HCT116 (cell line): ENCODE results near the gene LAMC3. TPM values are rescaled to one million over a fixed set of nuclear protein-coding genes. Genes with fewer than 3 reads are reported as not detected.

Experiments used
- ATAC-seq: fragments of 200-7000 bp; cut with Tn5 transposase; 2 replicates; pipeline ENCODE4 v1.9.1; 2020; ENCODE audit warnings: mild to moderate bottlenecking, moderate library complexity
- BruUV-seq: library from RNA; stranded (reverse); fragments of 400-500 nt; replicated peaks from 2 replicates; lab custom pipeline; 2021; lab: Mats Ljungman, UMichigan
- CTCF ChIA-PET: fragments of 300-600 bp; sonication (Branson Sonifier 250); formaldehyde crosslinking; loops from one replicate; lab custom pipeline; 2021; ENCODE audit warnings: antibody characterized with exemption; lab: Charles Lee
- POLR2A ChIA-PET: fragments of 300-600, 350-600 bp; sonication (Branson Sonifier 250); formaldehyde crosslinking; loops from one replicate; lab custom pipeline; 2021; ENCODE audit warnings: antibody characterized with exemption; lab: Charles Lee
- RAD21 ChIA-PET, 2 experiments: fragments of 300-600 bp; sonication (Branson Sonifier 250); formaldehyde crosslinking; loops; one replicate each; lab custom pipeline; 2023; ENCODE audit warnings: low total read pairs in 2 of 2; ENCODE audit not compliant: uncharacterized antibody in 2 of 2, unreplicated experiment in 2 of 2, low non-redundant PET in 1 of 2; lab: Charles Lee
- DNase-seq: peaks from one replicate; pipeline ENCODE4 v3.0.0-alpha.2; 2010; ENCODE audit warnings: low read depth, low spot score
- H2AFZ ChIP-seq: fragments of 200-600 bp; shearing (Covaris generic), sonication (generic); 2 replicates; pipeline ENCODE4 v1.6.1; 2017; ENCODE audit warnings: low read depth, mixed run types, mixed read lengths, antibody characterized with exemption, low read length; ENCODE audit not compliant: poor library complexity, severe bottlenecking
- H3K27ac ChIP-seq: 2 replicates; pipeline ENCODE4 v1.5.1; 2012; ENCODE audit warnings: low read depth, low read length
- H3K27me3 ChIP-seq: fragments of 200-600 bp; sonication (generic); 2 replicates; pipeline ENCODE4 v1.6.1; 2016; ENCODE audit warnings: mixed run types, low read length, mixed read lengths; ENCODE audit not compliant: insufficient read depth
- H3K36me3 ChIP-seq, 2 experiments: fragments of 200-500 bp in 1 of 2; fragments of 200-600 bp in 1 of 2; sonication (Bioruptor generic) in 1 of 2; sonication (generic) in 1 of 2; 2 replicates each; pipeline versions ENCODE4 v1.5.1 to v1.6.1; 2014 to 2016; ENCODE audit warnings: low read length in 2 of 2, inconsistent platforms in 1 of 2, mixed read lengths in 1 of 2, mixed run types in 1 of 2; ENCODE audit not compliant: insufficient read depth in 2 of 2, control insufficient read depth in 1 of 2
- H3K4me1 ChIP-seq, 2 experiments: fragments of 200-600 bp in 1 of 2; sonication (generic) in 1 of 2; 2 replicates each; pipeline versions ENCODE4 v1.5.1 to v1.6.1; 2012 to 2017; ENCODE audit warnings: low read length in 2 of 2, inconsistent platforms in 1 of 2, mild to moderate bottlenecking in 1 of 2, mixed read lengths in 1 of 2, mixed run types in 1 of 2, moderate library complexity in 1 of 2; ENCODE audit not compliant: insufficient read depth in 2 of 2, control insufficient read depth in 1 of 2
- H3K4me2 ChIP-seq: fragments of 200-600 bp; sonication (generic); 2 replicates; pipeline ENCODE4 v1.6.1; 2017; ENCODE audit warnings: mixed run types, low read length, mixed read lengths
- H3K4me3 ChIP-seq, 2 experiments: fragments of 200-600 bp in 1 of 2; sonication (generic) in 1 of 2; replicated peaks in 1 of 2; 2 replicates each; pipeline ENCODE4 v1.5.1; 2011 to 2016; ENCODE audit warnings: low read length in 2 of 2, control low read depth in 1 of 2, low read depth in 1 of 2, mild to moderate bottlenecking in 1 of 2, mixed read lengths in 1 of 2, mixed run types in 1 of 2
- H3K79me2 ChIP-seq: fragments of 200-600 bp; sonication (generic); 2 replicates; pipeline ENCODE4 v1.6.1; 2017; ENCODE audit warnings: mild to moderate bottlenecking, mixed run types, low read length, moderate library complexity, mixed read lengths; ENCODE audit not compliant: insufficient read depth
- H3K9ac ChIP-seq: fragments of 200-600 bp; sonication (generic); 2 replicates; pipeline ENCODE4 v1.6.1; 2016; ENCODE audit warnings: low read length, mixed read lengths
- H3K9me2 ChIP-seq: fragments of 200-600 bp; sonication (generic), shearing (Covaris generic); 2 replicates; pipeline ENCODE4 v1.6.1; 2017; ENCODE audit warnings: mixed run types, mild to moderate bottlenecking, moderate library complexity; ENCODE audit not compliant: insufficient read depth
- H3K9me3 ChIP-seq, 2 experiments: fragments of 200-500 bp in 1 of 2; fragments of 200-600 bp in 1 of 2; sonication (Bioruptor generic) in 1 of 2; sonication (generic) in 1 of 2; 2 replicates each; pipeline ENCODE4 v1.6.1; 2014 to 2017; ENCODE audit warnings: low read length in 2 of 2, mixed read lengths in 2 of 2, inconsistent platforms in 1 of 2, low read depth in 1 of 2, mild to moderate bottlenecking in 1 of 2, mixed run types in 1 of 2, moderate library complexity in 1 of 2; ENCODE audit not compliant: control insufficient read depth in 1 of 2, insufficient read depth in 1 of 2
- H4K20me1 ChIP-seq: fragments of 200-600 bp; sonication (generic), shearing (Covaris generic); 2 replicates; pipeline ENCODE4 v1.6.1; 2017; ENCODE audit warnings: mixed run types, mild to moderate bottlenecking, moderate library complexity; ENCODE audit not compliant: insufficient read depth
- EZH2 ChIP-seq: fragments of 200-600 bp; sonication (generic); IDR thresholded peaks from 2 replicates; pipeline ENCODE4 v1.6.1; 2017; ENCODE audit warnings: antibody characterized with exemption, mixed run types
- EZH2phosphoT487 ChIP-seq: fragments of 200-600 bp; IDR thresholded peaks from 2 replicates; pipeline ENCODE4 v1.6.1; 2018; ENCODE audit warnings: antibody characterized with exemption, borderline replicate concordance
- POLR2A ChIP-seq: IDR thresholded peaks from 2 replicates; pipeline ENCODE4 v1.7.0; 2011; ENCODE audit warnings: borderline replicate concordance; ENCODE audit not compliant: insufficient read depth, insufficient read length; ENCODE audit errors: extremely low read depth
- POLR2AphosphoS5 ChIP-seq: IDR thresholded peaks from 2 replicates; pipeline ENCODE4 v1.6.1; 2011; ENCODE audit warnings: mild to moderate bottlenecking, low read depth, low read length, moderate library complexity
- RAD21 ChIP-seq: IDR thresholded peaks from 2 replicates; pipeline ENCODE4 v1.6.1; 2012; ENCODE audit warnings: low read depth, mild to moderate bottlenecking
- REST ChIP-seq: IDR thresholded peaks from 2 replicates; pipeline ENCODE4 v1.6.1; 2012; ENCODE audit warnings: low read depth
- SRF ChIP-seq: IDR thresholded peaks from 2 replicates; pipeline ENCODE4 v1.6.1; 2012; ENCODE audit warnings: low read depth
- TCF7L2 ChIP-seq: IDR thresholded peaks from 2 replicates; pipeline ENCODE4 v1.7.0; 2011; ENCODE audit warnings: borderline replicate concordance, inconsistent platforms; ENCODE audit not compliant: insufficient read depth, insufficient read length; ENCODE audit errors: extremely low read depth
- YY1 ChIP-seq: IDR thresholded peaks from 2 replicates; pipeline ENCODE4 v1.6.1; 2011; ENCODE audit warnings: low read length, low read depth, moderate library complexity, mild to moderate bottlenecking; ENCODE audit not compliant: insufficient replicate concordance; ENCODE audit errors: extremely low read depth
- intact Hi-C: fragments of 100-400 bp; cut with micrococcal nuclease; formaldehyde crosslinking; loops from 2 replicates; pipeline ENCODE4 v1.10.0; 2022
- total RNA-seq: library from RNA; stranded (reverse); gene quantifications from one replicate; pipeline ENCODE4 v1.2.1, GENCODE V29; 2021; ENCODE audit not compliant: unreplicated experiment

Gene LAMC3
- total RNA-seq, 1 experiment from 2014 or later, result 7.7 TPM

GRCh38 chr9:131053896-131054295, 44.9 kb downstream of the LAMC3 start:
- no peak overlapping the region for H3K4me3 ChIP-seq
- CTCF ChIA-PET, result interaction anchor here (0.9 to 1.4 kb wide), 2 partner anchors 283 to 296 kb away, joined by 3 read pairs; no protein-coding TSS in a partner anchor
- no TSS peak for BruUV-seq
- H3K9ac ChIP-seq, result no peak overlapping the region
- no peaks in the 10 kb centered on the region for H3K9me3 ChIP-seq
- no peaks in the 10 kb centered on the region for H3K27me3 ChIP-seq
- no peak for DNase-seq
- no peak for TF ChIP-seq SRF
- TF ChIP-seq POLR2A, result no peak
- TF ChIP-seq EZH2, result no peak
- TF ChIP-seq REST, result no peak
- no peak for TF ChIP-seq POLR2AphosphoS5
- no peak for TF ChIP-seq EZH2phosphoT487
- TF ChIP-seq RAD21, result no peak
- no peak for TF ChIP-seq YY1
- no peak for TF ChIP-seq TCF7L2
- TF ChIP-seq, all 23 proteins: peak for 0
- Histone ChIP-seq H3K79me2 (no peaks in the 10 kb centered on the region), H3K9me2 (no peaks in the 10 kb centered on the region), H3K36me3 (no peaks in the 10 kb centered on the region), H2AFZ (no peak overlapping the region), H3K4me2 (no peak overlapping the region), H4K20me1 (no peaks in the 10 kb centered on the region), H3K27ac (no peak overlapping the region), H3K4me1 (no peaks in the 10 kb centered on the region)
- intact Hi-C loops, result no loop called here
- no peak for ATAC-seq
- POLR2A ChIA-PET, result interaction anchor here (0.7 kb wide), 2 partner anchors 45 to 184 kb away, joined by 3 read pairs; no protein-coding TSS in a partner anchor
- RAD21 ChIA-PET, result no interaction called here
